GM21515 (cell line): ENCODE data around the gene RHBDD2.
A peak's percentile ranks its signal among the peaks of the same experiment; 100 is the strongest.
"Not testable (repeated sequence)": the region's sequence is repeated elsewhere in the genome, so short reads cannot be mapped to it uniquely, and the experiment has no call there.

Source experiments
- ATAC-seq: cut with Tn5 transposase; IDR thresholded peaks from one replicate; pipeline ENCODE4 v1.9.1; 2021; ENCODE audit not compliant: unreplicated experiment

RHBDD2 gene

DNA sequence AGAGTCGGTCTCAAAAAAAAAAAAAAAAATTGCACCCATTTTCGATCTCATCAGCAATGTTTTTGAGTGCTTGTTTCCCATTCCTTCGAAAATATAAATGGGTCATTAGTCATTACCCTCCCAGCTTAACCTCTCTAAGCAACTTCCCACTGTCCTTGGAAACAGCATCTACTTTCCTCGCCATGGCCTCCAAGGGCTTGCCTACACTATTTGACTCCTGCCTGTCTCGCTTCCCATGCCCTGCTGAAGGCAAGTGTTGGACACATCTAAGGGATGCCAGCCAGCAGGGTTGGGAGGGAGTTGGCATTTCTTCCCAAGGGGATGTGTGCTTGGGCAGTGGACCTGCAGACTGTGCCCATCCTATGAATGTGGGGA lies 12.7 kb upstream of the RHBDD2 start:
- ATAC-seq, result no peak

DNA sequence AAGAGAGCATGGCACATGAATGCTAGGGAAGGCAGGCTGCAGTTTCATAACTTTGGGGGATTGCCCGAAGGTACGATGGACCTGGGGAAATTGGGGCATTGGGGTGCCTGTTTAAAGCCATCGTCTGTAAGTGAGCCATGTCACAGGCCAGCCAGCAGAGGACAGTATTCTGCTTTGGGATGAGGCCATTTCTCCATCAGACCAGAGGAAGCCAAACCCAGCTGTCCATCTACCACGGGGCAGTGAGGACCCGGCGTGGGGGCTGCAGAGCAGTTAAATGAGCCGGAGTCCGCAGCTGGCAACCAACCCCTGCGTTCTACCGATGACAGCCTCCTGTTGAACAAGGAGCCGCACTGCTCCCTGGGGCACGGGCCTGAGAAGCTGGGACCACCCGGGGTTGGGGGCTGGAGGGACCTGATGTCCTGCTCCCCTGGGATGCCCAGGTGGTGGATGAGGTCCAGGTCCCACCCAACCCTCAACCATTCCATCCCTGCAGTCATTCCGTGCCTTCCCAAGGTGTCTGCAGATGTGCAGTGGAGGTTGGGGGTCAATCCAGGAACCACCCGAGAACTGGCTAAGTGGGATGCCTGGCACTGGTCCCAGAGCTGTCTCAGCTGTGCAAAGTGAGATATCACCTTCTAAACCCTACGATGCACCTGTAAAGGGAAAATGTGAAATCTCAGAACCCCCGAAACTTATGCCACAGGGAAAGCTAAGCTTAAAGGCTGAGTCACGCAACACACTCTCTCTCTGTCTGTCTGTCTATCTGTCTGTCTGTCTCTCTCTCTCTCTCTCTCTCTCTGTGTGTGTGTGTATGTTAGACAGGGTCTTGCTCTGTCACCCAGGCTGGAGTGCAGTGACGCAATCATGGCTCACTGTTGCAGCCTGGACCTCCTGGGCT lies 12.1 kb upstream of the RHBDD2 start:
- ATAC-seq, result no peak

DNA sequence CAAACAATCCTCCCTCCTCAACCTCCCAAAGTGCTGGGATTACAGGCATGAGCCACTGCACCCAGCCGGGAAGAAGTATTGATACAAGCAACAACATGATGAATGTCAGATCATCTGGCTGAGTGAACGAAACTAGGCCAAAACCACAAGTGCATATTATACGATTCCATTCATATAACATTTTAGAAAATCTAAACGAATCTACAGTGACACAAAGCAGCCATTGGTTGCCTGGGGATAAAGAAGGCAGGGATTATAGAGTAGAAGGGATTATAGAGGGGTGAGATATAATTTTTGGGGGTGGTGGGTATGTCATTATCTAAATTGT lies 11.5 kb upstream of the RHBDD2 start:
- no peak for ATAC-seq

DNA sequence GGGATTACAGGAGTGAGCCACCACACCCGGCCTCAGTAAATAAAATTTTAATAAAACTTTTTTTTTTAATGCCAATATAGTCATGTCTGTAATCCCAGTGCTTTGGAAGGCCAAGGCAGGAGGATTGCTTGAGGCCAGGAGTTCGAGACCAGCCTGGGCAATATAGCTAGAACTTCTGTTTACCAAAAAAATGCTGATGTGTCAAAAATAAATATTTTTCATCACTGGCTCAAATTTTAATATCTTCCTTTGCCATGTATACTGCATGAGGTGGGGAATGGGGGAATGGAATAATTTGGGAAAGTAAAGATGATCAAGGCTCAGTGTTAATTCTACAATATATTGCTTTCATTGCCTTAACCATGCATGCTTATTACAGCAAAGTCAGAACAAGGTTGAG lies 10.7 kb upstream of the RHBDD2 start:
- no peak for ATAC-seq

DNA sequence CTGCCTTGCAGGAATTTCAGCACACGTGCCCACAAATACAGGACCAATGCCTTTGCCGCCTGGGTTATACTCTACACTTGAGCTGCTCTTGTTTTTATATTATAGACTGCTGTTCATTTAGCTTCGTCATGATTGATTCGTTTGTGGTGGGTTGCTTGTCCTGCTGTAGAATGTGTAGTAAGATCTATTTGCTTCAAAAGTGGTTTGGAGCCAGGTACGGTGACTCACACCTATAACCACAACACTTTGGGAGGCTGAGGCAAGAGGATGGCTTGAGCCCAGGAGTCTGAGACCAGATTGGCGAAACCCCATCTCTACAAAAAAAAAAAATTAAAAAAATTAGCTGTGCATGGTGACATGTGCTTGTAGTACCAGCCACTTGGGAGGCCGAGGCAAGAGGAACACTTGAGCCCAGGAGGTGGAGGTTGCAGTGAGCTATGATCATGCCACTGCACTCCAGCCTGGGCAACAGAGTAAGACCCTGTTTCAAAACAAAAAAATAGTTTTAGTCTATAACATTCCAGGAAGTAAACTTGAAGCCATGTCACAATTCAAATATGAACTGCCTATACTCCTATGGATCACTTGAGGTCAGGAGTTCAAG lies 9.0 kb upstream of the RHBDD2 start:
- ATAC-seq, result no peak

DNA sequence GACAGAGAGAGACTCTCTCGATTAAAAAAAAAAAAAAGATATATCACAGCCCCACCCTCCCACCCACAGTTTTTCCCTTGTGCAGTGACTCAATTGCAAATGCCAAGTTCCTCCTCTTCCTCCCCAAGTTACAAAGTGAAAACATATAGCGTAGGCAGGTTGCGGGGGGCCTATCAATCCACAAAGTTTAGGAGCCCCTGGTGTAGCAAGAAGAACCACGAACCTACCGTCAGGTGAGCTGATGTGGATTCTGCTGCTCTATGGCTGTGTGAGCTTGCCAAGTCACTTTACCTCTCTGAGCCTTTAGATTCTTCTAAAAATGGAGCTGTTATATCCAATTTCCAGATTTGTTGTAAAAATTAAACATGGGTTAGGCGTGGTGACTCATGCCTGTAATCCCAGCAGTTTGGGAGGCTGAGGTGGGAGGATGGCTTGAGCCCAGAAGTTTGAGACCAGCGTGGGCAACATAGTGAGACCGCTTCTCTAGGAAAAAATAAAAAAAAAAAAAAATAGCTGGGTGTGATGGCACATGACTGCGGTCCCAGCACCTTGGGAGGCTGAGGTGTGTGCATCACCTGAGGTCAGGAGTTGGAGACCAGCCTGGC lies 8.2 kb upstream of the RHBDD2 start:
- no peak for ATAC-seq

DNA sequence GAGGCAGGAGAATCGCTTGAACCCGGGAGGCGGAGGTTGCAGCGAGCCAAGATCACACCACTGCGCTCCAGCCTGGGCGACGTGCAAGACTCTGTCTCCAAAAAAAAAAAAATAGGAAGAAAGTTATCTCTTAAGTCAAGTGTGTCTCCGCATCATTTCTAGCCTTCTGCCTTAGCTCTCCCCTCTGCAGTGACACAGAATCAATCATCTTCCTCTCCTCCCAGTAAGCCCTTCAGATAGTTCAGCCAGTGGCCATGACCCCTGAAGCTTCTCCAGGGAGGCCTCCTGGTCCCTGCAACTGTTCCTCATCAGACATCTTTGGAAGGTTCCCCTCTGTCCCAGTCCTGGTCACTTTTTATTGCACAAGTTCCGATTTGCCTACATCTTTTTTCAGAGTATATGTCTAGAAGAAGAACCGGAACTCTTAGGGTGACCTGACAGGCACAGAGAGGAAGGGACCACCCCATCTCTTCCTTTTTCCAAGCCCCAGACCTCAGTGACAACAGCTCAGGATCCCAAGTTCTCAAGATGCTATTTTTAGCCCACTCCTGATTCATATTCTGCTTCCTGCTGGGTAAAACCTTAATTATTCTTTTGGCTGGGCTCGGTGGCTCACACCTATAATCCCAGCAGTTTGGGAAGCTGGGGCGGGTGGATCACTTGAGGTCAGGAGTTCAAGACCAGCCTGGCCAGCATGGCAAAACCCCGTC lies 6.6 kb upstream of the RHBDD2 start:
- no peak for ATAC-seq

DNA sequence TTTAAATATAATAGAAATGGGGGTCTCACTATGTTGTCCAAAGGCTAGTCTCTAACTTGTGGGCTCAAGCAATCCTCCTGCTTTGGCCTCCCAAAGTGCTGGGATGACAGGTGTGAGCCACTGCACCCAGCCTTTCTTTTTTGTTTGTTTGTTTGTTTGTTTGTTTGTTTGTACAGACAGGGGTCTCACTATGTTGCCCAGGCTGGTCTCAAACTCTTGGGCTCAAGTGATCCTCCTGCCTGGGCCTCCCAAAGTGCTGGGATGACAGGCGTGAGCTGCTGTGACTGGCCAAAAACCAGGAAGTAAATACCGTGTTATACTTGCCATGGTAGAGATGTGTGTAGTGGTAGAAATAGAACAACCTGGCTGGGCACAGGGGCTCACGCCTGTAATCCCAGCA lies 4.7 kb upstream of the RHBDD2 start:
- ATAC-seq, result not testable (repeated sequence)

DNA sequence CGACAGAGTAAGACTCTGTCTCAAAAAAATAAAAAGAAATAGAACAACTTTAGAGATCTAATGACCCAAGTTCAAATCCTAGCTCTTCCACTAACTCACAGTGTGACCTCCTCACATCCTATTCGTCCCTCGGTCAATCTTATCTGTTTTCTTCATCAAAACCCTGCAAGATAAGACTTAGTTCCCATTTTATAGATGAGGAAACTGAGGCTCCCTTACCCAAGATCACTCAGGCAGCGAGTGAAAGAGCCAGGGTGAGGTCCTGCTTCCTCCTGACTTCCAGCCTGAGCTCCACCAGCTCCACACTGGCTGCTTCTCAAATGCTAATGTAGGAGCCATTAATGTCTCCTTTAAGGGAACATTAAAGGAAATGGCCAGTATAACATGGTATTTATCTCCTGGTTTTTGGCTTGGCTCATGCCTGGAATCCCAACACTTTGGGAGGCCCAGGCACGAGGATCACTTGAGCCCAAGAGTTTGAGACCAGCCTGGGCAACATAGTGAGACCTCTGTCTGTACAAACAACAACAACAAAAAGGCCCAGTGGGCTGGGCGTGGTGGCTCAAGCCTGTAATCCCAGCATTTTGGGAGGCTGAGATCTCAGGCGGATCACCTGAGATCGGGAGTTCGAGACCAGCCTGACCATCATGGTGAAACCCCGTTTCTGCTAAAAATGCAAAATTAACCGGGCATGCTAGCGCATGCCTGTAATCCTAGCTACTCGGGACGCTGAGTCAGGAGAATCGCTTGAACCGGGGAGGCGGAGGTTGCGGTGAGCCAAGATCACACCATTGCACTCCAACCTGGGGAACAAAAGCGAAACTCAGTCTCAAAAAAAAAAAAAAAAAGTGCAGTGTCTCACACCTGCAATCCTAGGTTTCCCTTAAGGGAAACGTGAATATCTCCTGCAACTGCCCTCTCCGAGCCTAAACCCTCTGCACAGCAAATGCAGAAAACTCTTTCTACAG lies 3.4 kb upstream of the RHBDD2 start:
- ATAC-seq, result no peak

DNA sequence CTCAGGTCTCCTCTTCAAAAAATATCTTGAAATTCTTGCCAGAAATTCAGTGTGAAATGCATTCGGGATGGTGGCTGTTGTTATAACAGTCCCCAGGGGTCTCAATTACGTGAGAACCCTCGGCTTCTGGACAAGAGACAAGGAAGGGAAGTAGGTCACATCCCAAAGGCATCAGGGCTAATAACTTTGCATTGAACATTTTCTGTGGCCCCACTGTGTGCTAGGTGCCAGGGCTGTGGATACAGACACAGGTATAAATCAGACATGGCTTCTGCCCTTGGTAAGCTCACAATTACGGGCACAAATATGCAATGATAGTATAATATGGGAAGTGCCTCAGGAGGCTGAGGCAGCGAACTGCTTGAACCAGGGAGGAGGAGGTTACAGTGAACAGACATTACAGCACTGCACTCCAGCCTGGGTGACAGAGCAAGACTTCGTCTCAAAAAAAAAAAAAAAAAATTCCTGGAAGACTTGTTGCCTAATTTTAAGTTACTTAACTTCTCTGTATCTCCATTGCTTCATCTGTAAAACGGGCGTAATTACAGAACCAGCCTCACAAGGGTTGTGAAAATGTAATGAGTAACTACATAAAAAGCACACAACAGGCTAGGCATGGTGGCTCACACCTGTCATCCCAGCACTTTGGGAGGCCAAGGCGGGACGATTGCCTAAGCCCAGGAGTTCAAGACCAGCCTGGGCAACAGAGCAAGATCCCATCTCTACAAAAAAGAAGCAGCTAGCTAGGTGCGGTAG lies 2.5 kb upstream of the RHBDD2 start:
- ATAC-seq, result no peak

DNA sequence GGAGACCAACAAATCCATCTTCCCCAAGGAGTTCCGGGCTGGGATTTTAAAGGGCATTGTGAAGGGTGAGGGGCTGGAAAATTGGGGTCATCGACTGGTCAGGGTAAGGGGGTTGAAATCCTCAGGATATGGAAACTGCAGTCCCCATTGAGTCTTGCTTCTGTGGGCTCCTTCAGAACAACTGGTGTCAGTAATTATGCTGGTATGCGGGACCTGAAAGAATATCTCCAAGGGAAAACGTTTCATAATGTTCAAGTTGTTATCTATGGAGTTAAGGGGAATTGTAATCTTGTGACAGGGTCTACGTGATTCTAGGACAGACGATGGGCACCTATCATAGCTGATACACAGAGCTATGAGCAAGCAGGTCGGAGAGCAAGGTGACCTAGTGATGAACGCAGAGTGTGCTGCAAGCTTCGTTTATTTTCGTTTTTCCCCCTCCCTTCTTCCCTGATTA lies 494 bp upstream of the RHBDD2 start:
- peak; percentile 23 for ATAC-seq

DNA sequence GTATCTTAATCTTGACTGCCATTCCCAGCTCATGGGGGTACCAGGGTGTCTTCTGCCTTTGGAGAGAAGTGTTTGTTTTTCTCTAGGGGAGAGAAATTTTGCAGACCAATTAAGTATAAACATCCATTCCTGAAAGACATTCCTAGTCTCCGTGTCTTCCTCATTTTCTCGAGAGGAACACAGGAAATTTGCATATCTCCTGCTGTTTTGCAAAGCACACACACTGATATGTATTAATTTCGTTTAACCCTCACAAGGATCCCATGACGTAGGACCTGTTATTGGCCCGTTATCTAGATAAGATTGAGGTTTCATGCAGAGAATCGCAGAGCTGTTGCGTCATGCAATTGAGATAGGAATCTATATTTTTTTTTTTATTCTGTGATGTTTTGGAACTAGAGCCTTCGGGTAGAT lies 944 bp downstream of the RHBDD2 start:
- ATAC-seq, result no peak

DNA sequence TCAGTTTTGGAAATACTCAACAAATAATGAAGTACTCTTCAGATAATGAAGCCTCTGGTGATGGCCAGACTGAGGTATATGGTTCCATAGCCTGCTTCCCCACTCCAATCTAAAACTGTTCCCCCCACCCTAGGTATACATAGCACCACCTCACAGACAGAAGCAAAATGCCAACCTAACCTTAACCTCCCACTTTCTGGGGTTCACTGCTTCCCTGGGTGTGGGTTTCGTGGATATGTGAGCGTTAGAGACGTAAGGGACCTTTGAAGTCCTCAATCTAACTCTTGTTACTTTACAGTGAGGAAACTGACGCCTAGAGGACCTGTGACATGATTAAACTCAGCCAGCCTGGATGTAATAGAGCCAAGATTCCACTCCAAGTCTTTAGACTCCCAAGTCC lies 1.4 kb downstream of the RHBDD2 start:
- no peak for ATAC-seq

DNA sequence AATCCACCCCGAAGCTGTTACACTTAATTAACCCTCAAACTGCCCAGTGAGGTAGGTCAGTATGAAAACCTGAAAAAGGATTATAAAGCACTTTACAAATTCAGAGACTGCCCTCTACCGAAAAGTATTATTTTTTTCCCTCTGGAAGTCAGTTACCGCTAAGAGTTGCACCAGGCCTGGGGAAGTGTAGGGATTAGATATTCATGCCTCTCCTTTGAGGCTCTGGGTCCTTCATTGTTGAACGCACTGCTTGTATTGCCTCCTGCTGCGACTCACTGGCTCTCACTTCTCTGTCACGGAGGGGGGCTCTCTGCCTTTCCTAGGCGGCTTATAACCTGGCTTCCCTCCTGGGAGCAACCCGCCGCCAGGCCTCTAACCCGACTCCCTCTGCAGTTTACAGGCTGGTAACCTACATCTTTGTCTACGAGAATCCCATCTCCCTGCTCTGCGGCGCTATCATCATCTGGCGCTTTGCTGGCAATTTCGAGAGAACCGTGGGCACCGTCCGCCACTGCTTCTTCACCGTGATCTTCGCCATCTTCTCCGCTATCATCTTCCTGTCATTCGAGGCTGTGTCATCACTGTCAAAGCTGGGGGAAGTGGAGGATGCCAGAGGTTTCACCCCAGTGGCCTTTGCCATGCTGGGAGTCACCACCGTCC lies 2.7 kb downstream of the RHBDD2 start:
- no peak for ATAC-seq

DNA sequence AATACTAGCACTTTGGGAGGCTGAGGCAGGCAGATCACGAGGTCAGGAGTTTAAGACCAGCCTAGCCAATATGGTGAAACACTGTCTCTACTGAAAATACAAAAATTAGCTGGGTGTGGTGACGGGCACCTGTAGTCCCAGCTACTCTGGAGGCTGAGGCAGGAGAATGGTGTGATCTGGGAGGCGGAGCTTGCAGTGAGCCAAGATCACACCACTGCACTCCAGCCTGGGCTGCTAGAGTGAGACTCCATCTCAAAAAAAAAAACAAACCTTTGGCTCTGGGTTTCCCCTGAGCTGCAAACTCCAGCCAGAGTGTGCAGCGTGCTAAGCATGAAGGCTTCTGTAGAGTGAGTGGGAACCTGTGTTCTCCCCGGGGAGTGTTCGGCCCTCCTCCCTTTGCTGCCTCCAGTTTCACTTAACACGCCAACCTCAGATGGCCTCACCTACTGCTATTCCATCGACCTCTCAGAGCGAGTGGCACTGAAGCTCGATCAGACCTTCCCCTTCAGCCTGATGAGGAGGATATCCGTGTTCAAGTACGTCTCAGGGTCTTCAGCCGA lies 4.5 kb downstream of the RHBDD2 start:
- not testable (repeated sequence) for ATAC-seq

DNA sequence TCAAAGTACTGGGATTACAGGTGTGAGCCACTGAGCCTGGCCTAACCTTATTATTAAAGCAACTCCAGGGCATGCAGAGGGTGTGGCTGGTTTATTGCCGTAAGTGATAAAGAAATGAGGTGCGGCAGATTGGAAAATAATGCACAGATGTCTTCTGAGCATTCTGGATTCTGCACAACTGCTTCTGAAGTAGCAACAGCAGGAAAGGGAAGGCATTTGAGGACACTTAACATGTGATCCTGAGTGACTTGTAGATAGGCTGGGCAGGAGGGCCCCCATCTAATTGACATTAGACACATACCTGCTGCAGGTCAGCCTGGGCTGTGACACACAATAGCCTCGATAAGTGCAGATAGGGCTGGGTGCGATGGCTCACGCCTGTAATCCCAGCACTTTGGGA lies 5.6 kb downstream of the RHBDD2 start:
- no peak for ATAC-seq

DNA sequence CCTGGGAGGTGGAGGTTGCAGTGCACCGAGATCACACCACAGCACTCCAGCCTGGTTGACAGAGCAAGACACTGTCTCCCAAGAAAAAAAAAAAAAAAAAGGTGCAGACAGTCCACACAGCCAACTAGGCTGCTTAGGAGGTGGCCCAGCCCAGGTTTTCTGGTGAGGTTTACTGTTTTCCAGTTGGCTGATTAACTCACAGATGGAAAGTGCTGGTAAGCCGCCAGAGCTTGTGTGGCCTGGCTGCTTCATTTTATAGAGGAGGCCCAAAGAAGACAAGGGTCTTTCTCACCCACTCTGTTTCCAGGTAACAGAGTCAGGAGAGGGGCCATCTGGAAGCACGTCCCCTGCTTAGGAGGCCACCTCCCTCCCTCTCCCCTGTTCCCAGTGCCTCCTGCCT lies 6.2 kb downstream of the RHBDD2 start:
- ATAC-seq, result no peak

DNA sequence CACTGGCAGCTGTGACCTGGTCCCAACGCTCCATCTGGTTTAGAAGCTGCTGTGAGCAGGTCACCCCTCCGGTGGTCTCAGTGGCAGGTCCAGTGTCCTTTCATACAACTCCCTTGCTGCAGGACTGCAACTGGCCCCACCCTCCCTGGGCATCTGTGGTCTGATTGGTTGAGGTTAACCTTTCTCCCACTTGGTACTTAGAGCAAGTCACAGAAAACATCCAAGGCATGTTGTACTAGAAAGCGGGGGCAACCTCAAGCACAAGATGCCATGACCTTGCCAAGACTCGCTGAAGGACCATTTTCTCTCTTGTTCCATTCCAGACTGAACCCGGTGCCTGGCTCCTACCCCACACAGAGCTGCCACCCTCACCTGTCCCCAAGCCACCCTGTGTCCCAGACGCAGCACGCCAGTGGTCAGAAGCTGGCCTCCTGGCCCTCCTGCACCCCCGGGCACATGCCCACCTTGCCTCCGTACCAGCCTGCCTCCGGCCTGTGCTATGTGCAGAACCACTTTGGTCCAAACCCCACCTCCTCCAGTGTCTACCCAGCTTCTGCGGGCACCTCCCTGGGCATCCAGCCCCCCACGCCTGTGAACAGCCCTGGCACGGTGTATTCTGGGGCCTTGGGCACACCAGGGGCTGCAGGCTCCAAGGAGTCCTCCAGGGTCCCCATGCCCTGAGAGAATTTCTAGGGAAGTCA lies 9.0 kb downstream of the RHBDD2 start:
- ATAC-seq, result no peak
